ENCODE data around the gene SCNM1. TPM values are rescaled to one million over a fixed set of nuclear protein-coding genes. Genes with fewer than 3 reads are reported as not detected.

SCNM1 gene
- total RNA-seq, 4 donors from 2014 or later = 20.5 to 42.6 (median 31.2) TPM

DNA sequence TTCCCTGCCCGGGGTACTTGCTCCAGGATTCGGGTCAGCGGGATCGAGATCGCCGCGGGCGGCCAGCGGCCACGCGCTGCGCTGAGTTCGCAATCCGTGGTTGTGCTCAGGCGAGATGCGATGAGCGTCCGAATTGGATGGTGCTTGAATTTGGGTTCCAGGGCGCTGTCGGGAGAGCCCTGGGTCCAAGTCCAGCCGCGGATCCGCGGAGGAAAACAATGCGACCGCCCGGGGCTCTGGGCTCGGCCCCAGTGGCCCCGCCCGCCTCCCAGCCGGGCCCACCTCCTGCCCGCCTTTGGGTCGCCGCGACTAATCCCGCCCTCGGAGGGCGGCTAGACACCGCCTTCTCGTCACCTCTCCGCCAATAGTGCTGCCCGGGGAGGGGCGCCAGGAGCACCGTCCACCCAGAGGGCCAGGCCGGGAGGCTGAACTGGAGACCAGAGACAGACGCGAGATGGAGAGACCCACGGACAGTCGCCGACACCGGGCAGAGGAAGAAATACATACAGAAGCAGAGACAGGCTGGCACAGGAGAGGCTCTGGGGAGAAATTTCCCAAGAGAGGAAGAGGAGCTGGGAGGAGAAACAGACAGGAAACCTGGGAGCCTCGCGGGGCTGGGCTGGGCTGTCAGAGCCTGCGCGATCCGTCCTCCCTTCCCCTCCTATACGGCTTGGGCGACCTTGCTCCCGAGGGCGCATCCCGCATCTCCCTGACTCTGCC lies 19.4 kb upstream of the SCNM1 start, which contains the start of gene SEMA6C:
Gene SEMA6C (minus strand): TSS at position 220 of the 720 bp plus-strand sequence. CDS start 4,010 bp downstream, outside the sequence.
- H3K4me1 ChIP-seq = peaks cover 0 to 38% (median 18%) of the 10 kb centered on the region in 4 donors
- H3K27me3 ChIP-seq = no peaks in the 10 kb centered on the region
- 0 to 1% methylated on average over 19 to 54 of the region's 61 CpGs for WGBS, 2 donors
- DNase-seq (ENCODE audit: low spot score in 2 of 2) = peak; percentile 90 to 91
- H3K9me3 ChIP-seq = no peaks in the 10 kb centered on the region
- H3K4me3 ChIP-seq = peak within 1 kb of the TSS; percentile 58 to 86 (median 72)
- H3K27ac ChIP-seq = peak within 1 kb of the TSS; percentile 37 to 90 (median 78)
- TF ChIP-seq POLR2A (IDR thresholded peaks at IDR 0.05) = peak; percentile 35 to 92
- TF ChIP-seq, protein P1, sequence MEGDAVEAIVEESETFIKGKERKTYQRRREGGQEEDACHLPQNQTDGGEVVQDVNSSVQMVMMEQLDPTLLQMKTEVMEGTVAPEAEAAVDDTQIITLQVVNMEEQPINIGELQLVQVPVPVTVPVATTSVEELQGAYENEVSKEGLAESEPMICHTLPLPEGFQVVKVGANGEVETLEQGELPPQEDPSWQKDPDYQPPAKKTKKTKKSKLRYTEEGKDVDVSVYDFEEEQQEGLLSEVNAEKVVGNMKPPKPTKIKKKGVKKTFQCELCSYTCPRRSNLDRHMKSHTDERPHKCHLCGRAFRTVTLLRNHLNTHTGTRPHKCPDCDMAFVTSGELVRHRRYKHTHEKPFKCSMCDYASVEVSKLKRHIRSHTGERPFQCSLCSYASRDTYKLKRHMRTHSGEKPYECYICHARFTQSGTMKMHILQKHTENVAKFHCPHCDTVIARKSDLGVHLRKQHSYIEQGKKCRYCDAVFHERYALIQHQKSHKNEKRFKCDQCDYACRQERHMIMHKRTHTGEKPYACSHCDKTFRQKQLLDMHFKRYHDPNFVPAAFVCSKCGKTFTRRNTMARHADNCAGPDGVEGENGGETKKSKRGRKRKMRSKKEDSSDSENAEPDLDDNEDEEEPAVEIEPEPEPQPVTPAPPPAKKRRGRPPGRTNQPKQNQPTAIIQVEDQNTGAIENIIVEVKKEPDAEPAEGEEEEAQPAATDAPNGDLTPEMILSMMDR (IDR thresholded peaks at IDR 0.05) = peak in 1 of 5 experiments; percentile 19
- peak; percentile 44 to 92 for TF ChIP-seq EP300 (IDR thresholded peaks at IDR 0.05)
- H3K36me3 ChIP-seq = peaks cover 0 to 9% (median 0%) of the 10 kb centered on the region in 3 donors

DNA sequence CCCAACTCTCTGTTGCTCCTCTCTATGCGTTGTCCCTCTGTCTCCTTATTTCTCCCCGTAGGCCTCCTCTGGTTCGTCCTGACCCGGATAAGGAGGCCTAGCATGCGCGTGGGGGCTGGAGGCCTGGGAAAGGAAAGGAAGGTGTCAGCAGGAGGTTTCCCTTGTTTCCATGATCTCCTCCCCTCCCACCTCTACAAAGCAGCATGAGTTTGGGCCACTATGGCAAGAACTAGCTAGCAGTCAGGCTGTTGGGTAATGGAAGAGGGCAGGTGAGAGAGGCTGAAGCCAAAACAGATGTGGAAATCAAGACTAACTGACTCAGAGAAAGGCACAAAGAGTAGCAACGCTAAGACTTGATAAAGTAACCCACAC lies 18.8 kb upstream of the SCNM1 start:
- Histone ChIP-seq H3K4me1 (peaks cover 0 to 38% (median 18%) of the 10 kb centered on the region in 4 donors), H3K9me3 (no peaks in the 10 kb centered on the region), H3K27ac (peak overlapping the region; percentile 0 to 90 (median 78)), H3K27me3 (no peaks in the 10 kb centered on the region), H3K4me3 (peak overlapping the region; percentile 58 to 86 (median 72)), H3K36me3 (peaks cover 0 to 7% (median 0%) of the 10 kb centered on the region in 3 donors)
- TF ChIP-seq, protein P1 (IDR thresholded peaks at IDR 0.05) = no peak
- TF ChIP-seq POLR2A (IDR thresholded peaks at IDR 0.05) = no peak
- TF ChIP-seq EP300 (IDR thresholded peaks at IDR 0.05) = no peak
- DNase-seq (ENCODE audit: low spot score in 2 of 2) = no peak
- 12 to 13% methylated on average over 7 of the region's 7 CpGs for WGBS, 2 donors

DNA sequence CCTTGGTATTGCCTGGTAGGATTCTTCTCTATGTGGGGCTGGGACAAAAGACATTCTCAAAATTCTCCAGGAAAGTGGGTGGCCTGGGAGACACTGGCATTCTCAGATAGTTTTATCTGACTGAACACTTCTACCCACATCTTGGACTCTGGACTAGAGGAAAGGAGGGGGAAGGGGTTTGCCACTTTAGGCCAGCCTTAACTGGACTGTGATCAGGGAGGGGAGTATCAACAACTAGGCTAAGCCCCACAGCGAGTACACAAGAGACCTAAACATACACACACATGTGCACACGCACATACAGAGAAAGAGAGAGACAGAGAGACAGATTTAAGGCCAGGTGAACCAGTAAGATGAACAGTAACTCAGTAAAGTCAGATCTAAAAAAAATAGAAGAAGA lies 18.3 kb upstream of the SCNM1 start:
- Histone ChIP-seq H3K27ac (peak overlapping the region; percentile 29 to 90 (median 78)), H3K36me3 (peaks cover 0 to 1% (median 0%) of the 10 kb centered on the region in 3 donors), H3K4me1 (peaks cover 0 to 38% (median 18%) of the 10 kb centered on the region in 4 donors), H3K27me3 (no peaks in the 10 kb centered on the region), H3K4me3 (peak overlapping the region in 1 of 4 donors; percentile 86), H3K9me3 (no peaks in the 10 kb centered on the region)
- WGBS, 2 donors = 89% methylated on average over 2 of the region's 2 CpGs
- TF ChIP-seq, protein P1 (IDR thresholded peaks at IDR 0.05) = no peak
- TF ChIP-seq POLR2A (IDR thresholded peaks at IDR 0.05) (no peak), EP300 (IDR thresholded peaks at IDR 0.05) (no peak)
- no peak for DNase-seq (ENCODE audit: low spot score in 2 of 2)

DNA sequence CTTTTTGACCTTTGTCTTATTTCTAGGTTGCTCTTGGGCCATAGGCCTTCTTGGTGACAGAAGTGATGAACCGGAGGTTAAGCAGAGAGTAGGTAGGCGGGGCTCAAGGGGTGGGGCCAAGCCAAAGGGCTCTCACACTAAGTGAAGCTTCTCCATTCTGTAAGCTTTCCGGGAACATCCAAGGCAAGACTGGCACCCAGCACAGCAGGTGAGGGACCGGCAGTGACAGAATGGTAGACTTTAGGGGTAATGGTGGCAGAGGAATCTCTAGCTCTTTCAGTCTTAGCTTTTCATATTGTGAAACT lies 9.5 kb upstream of the SCNM1 start, which contains the start of gene TNFAIP8L2:
Gene TNFAIP8L2 (plus strand): TSS at position 135 of the 305 bp plus-strand sequence. CDS start 2,049 bp downstream, outside the sequence.
- WGBS, 2 donors = 56 to 58% methylated on average over 4 of the region's 4 CpGs
- H3K4me1 ChIP-seq = peaks cover 0 to 16% (median 3%) of the 10 kb centered on the region in 4 donors
- H3K27me3 ChIP-seq = no peaks in the 10 kb centered on the region
- H3K9me3 ChIP-seq = no peaks in the 10 kb centered on the region
- peak in 1 of 2 donors; percentile 44 for DNase-seq (ENCODE audit: low spot score in 2 of 2)
- H3K27ac ChIP-seq = peak within 1 kb of the TSS in 3 of 4 donors; percentile 7 to 51 (median 43)
- peaks cover 0 to 50% (median 0%) of the 10 kb centered on the region in 3 donors for H3K36me3 ChIP-seq
- no peak for TF ChIP-seq EP300 (IDR thresholded peaks at IDR 0.05)
- TF ChIP-seq, protein P1 (IDR thresholded peaks at IDR 0.05) = no peak
- no peak for TF ChIP-seq POLR2A (IDR thresholded peaks at IDR 0.05)
- H3K4me3 ChIP-seq = peak within 1 kb of the TSS in 3 of 4 donors; percentile 4 to 41 (median 39)

GRCh38 chr1:151157067-151157531 lies 8.8 kb upstream of the SCNM1 start:
- Histone ChIP-seq H3K36me3 (peaks cover 0 to 56% (median 0%) of the 10 kb centered on the region in 3 donors), H3K27ac (peak overlapping the region in 3 of 4 donors; percentile 1 to 51 (median 43)), H3K27me3 (no peaks in the 10 kb centered on the region), H3K9me3 (no peaks in the 10 kb centered on the region), H3K4me3 (peak overlapping the region in 3 of 4 donors; percentile 4 to 41 (median 39)), H3K4me1 (peaks cover 0 to 16% (median 3%) of the 10 kb centered on the region in 4 donors)
- no peak for DNase-seq (ENCODE audit: low spot score in 2 of 2)
- WGBS, 2 donors = 73 to 82% methylated on average over 6 of the region's 6 CpGs
- TF ChIP-seq, protein P1 (IDR thresholded peaks at IDR 0.05) = no peak
- TF ChIP-seq POLR2A (IDR thresholded peaks at IDR 0.05) (no peak), EP300 (IDR thresholded peaks at IDR 0.05) (no peak)
